GM11168 (cell line): ENCODE results near the gene NTMT1.

Source experiments
- in situ Hi-C: fragments of 300-500 bp; cut with MboI; formaldehyde crosslinking; loops from one replicate; pipeline ENCODE4 v1.12.0; 2022; ENCODE audit warnings: low sequenced_read_pairs; ENCODE audit not compliant: unreplicated experiment

The NTMT1 gene

DNA sequence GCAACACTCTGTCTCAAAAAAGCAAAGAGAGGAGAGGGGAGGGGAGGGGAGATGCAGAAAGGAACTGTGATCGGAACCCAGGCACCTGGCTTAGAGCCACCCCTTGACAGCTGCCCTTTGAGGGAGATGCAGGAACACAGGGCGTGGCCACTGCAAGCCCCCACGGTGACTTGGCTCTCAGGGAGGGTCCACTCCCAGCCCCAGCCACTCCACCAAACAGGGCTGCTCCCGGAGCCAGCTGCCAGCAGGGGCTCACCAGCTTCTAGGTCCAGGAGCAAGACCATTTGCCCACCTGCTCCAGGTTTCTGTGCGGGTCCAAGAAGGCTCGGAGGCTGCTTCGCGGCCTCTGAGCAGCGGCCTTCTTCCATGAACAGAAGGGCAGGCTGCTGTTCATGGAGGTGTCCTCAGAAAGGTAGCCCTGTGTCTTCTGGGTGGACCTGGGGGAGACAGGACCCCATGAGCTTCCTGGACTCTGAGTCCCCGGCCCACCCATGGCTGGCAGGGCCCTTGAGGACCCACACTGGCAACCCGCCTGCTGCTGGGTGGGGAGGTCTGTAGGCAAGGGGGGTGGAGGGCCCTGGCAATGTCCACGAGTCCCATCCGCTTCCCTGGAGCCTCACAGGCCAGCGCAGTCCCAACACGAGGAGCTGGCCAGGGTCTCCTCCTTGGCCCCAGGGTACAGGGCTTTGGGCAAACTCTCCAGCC is 13.0 kb upstream of the NTMT1 start:
- in situ Hi-C loops, result loop anchor here (5.0 to 10.0 kb wide), 2 partner anchors 448 to 491 kb away; no protein-coding TSS in a partner anchor

DNA sequence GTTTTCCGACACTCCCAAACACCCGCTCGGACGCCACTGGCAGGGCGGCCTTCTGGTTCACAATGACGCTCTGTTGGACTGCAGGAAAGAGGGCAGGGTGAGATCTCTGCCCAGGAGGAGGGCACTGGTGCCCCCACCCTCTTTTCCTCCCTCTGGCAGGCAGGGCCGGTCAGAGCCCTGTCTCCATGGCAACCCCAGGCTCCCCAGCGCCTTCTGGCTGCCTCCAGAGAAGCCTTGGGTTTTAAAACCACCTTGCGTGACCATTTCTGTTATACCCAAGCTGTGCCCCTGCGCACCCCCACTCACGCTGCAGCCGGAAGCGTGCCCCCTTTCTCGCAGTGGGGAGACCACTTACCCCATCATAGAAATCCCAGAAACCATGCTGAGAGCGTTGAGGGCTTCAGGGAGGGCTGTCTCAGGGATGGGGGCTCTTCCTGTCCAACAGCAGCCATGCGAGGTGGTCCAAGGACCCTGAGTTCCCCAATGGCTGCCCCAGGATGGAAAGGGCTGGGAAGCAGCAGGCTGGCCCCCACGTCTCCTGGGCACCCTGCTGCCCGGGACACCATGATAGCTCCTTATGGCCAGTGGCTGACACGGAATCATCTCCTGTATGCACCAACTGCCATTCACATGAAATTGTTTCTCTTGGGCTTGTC is 12.3 kb upstream of the NTMT1 start:
- in situ Hi-C loops, result loop anchor here (5.0 to 10.0 kb wide), 2 partner anchors 449 to 491 kb away; no protein-coding TSS in a partner anchor

DNA sequence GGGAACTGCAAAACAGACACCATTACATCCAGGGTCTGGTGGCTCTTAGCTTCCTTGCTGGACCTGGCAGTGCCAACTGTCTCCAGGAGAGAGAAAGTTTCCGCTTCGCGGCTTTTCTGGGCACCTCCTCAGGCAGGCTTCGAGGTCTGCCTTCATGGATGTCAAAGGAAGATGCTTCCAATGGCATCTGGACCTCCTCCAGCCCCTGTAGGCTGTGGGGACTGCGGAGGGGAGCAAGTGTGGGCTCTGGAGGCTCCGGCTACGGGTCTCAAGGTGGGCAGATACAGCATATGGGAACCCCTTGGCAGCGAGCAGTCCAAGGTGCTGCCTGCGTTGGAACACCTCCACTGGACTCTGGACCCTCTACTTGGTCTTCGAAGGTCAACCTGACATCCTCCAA is 11.0 kb upstream of the NTMT1 start:
- in situ Hi-C loops, result loop anchor here (5.0 to 10.0 kb wide), 2 partner anchors 450 to 493 kb away; no protein-coding TSS in a partner anchor

DNA sequence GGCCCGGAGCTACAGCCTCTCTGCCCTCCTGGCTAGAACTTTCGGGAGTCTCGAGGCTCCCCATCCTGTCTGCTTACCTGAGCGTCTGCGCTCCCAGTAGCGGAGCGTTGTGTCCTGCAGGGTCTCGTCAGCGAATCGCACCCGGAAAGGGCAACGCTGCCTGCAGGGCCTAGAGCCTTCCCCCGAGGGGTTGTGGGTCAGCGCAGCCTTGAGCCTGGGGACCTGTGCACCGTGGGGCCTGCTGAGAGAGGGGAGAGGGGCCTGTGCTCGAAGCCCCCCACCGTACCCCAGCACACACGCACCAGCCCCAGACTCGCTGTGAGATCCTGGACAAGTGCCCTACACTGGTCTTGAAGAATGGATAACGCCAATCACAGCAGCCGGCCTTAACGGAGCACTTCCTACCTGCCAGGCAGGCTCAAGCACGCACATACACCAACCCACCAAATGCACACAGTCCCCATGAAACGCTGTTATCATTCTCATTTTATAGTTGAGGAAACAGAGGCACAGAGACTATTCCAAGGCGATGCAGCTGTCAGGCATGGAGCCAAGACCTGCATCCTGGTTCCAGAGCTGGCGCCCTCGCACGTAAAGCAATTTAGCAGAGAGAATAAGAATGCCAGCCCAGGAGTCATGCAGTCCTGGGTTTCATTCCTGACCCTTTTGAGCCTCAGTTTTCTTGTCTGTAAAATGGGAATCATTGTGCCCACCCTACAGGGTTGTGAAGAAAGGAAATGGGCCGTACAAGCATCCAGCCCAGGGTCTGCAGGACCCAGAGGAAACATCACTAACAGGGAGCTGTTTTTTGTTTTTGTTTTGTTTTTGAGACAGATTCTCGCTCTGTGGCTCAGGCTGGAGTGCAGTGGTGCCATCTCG is 10.3 kb upstream of the NTMT1 start:
- in situ Hi-C loops, result loop anchor here (10.0 kb wide), 1 partner anchor 451 kb away; no protein-coding TSS in a partner anchor

DNA sequence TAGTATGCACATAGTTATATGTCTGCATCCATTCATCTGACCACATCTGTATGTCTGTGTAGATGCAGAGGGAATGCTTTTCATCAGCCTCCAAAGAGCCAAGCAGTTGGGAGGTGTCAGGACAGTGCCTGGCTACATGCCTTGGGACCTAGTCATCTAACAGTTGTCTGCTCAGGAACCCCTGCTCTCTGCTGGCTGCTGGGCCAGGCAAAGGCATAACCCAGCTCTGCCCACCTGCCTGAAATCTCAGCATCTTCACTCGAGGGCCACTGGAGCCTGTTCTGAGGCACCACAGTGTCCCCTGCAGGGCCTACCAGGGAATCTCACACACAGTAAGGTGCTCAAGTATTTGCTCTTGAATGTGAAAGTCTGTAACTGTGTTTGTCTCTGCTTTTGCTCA is 8.8 kb upstream of the NTMT1 start:
- in situ Hi-C loops, result loop anchor here (10.0 kb wide), 1 partner anchor 452 kb away; no protein-coding TSS in a partner anchor

DNA sequence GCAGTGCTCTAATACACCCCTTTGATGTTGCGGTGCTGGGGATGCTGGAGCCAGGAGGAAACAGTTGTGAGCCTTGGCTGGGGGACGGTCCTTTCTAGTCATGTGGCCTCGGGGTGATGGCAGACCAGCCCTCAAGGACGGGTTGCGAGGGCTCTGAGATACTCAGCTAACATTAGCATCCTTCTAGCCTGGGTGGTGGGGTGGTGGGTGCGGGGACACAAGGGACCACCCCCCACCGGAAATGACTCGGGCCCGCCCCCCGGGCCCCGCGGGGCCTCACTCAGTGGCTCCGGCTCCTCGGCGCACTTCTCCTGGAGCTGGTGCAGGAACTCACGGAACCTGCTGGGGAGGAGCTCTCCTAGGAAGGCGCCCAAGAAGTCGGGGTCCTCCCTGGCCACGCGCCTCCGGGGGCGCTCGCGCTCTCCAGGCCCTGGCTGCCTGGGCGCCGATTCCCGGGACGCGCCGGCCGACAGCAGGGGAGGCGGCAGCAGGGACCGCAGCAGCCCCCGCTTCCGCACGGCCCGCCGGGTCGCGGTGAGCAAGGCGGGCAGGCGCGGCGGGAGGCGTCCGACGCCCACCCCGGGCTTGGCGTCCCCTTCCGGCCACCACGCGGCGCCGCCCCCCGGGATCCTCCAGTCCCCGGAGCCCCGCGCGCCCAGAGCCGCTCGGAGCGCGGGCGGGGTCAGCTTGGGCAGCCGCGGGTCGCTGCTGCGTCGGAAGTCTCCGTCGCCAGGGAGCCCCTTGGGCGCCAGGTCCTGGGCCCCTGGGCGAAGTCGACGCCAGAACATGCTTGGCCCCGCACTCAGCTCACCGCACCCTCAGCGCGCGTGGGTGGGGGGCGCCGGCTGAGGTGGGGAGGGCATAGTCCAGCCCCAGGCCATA is 5.9 kb upstream of the NTMT1 start:
- in situ Hi-C loops, result loop anchor here (10.0 kb wide), 1 partner anchor 455 kb away; no protein-coding TSS in a partner anchor

DNA sequence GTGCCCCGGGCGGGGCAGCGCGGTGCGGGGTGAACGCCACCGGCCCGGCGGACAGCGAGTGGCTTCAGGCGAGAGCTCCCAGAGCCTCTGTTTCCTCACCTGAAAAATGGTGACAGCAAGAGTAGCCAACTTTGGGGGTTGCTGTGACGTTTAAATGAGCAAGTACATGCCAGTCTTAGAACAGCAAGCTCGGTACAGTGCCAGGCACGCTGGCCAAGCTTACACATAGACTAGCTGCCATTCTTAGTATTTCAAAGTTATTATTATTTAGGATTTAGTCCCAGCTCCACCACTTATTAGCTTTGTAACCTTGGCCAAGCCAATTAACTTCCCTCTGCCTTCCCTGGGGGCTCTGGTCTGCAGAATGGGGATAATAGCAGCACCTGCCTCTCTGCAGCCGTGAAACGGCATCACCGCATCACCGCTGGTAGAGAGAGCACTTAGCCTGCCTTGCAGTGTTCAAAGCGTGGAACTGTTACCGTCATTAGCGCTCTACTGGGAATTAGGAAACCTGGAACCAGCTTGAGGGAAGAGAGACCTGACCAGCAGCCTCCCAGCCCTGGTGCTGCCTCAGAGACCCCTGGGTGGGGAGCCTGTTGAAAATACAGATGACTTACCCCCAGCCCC is 5.2 kb upstream of the NTMT1 start, which contains the start of gene C9orf50:
Gene C9orf50, minus strand, starts transcription at position 433 of the 627 bp plus-strand sequence. CDS start 527 bp downstream, outside the sequence.
- in situ Hi-C loops, result no loop called here

DNA sequence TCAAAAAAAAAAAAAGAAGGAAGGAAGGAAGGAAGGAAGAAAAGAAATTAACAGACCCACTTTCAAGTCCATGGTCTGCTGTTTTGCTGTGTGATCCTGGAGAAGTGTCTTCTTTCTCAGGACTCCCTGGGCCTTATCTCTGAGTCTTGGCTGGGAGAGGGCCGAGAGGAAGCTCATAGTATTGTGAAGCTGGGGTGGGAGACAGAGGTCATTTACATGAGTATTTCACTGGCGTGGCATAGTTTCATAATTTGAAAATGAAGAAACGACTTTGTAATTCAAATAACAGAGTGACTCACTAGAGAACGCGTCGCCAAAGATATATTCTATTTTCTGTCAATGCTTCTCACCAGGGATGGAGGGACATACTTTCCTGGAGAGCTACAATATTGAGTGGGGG is 2.6 kb upstream of the NTMT1 start:
- in situ Hi-C loops, result no loop called here

DNA sequence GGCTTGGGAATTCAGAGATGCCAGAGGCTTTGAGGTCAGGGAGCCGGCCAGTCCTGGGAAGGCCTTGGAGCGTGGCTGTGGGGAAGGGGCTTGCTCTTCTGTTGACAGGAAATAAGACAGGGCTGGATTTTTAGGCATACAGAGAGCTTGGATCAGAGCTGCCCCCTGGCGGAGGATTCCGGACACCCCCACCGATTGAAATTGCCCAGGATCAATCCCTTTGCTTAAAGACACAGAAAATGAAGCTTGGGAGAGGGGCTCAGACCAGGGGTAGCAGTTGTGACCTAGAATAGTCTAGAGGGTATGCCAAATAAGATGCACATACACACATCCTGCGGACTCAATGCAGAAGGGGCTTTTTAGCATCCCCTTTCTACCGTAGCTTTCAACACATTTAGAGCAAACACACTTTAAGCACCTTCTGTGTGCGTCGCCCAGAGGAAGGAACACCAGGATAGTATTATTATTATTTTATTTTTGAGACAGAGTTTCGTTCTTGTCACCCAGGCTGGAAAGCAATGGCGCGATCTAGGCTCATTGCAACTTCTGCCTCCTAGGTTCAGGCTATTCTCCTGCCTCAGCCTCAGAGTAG is 1.7 kb upstream of the NTMT1 start:
- in situ Hi-C loops, result no loop called here

DNA sequence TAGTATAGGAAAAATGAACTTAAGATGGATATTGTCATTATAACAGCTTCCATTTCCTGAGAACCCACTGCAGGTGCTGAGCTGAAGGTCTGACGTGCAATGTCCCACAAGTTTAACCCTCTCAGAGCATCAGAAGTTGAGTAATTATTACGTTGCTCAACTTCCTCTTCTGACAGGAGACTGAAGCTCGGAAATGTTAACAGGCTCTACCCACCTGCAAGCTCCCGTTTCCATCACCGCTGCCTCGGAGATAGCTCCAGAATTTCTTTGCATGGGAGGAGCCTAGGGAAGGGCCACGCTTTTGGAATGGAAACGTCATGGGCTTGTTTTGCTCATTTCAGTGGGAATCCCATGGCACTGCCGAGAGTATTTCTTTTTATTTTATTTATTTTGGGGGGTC is 1.0 kb upstream of the NTMT1 start:
- in situ Hi-C loops, result no loop called here

DNA sequence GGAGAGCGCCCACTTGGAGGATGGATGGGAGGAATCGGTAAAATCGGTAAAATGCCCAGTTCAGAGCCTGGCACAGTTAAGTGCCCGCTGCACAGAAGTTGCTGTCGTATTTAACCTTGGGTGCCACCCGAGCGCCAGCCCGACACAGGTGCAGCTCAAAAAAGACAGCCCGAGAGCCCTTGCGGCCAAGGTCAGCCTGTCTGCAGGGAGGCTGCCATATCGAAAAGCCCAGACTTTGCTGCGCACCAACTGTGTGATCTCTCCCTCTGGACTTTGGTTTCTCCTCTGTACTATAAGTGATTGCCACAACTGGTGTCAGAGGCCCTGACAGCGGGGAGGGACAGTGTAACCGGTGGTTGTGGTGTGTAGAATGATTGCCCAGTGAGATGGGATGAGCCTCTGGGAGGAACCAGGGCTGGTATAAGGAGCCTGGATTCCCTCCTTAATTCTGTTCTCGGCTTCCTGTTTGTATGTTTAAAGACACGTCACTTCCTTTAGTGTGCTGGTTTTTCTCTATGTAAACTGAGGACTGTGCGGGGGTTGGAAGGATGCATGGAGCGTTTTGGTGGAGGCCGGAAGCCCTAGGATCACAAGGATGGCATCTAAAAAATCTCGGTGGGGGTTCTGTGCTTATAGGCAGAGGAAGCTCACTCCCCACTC is 792 bp downstream of the NTMT1 start:
- in situ Hi-C loops, result no loop called here

DNA sequence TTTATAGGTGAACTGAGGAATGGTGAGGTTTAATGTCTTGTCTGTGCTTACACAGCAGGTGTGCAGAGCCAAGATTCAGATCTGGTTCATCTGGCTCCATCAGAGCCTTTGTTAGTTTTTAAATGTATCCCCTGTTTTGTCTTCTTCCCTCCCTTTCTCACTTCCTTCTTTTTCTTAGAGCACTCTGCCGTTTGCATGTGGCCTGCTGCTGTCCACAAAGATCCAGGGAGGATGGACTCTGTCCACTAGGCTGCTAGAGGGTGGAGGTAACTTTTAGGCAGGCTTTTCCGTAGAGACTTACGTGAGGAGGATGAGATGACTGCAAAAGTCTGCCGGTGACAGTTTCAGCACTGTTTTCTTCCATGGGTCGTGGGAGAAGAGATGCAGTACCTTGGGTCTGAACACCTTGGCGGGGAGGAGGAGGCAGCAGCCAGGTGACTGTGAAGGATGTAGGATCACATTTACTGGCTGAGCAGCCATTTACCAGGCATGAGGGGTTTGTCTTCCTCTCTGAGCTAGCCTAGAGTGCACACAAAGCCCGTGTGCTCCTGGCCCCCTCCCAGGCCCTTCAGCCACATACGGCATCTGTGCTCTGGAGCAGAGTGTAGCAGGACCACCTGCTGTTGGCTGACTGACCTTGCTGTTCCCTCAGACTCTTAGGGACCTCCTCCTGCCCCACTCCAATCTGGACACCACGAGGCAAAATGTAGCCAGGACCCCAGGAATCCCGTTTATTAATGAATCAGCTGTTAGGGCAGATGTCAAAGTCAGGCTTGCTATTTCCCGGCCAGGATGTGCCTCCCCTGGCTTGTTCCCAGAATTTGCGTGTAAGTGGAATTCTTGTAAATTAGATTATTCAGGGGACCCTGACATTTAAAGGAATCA is 1.8 kb downstream of the NTMT1 start:
- in situ Hi-C loops, result no loop called here

DNA sequence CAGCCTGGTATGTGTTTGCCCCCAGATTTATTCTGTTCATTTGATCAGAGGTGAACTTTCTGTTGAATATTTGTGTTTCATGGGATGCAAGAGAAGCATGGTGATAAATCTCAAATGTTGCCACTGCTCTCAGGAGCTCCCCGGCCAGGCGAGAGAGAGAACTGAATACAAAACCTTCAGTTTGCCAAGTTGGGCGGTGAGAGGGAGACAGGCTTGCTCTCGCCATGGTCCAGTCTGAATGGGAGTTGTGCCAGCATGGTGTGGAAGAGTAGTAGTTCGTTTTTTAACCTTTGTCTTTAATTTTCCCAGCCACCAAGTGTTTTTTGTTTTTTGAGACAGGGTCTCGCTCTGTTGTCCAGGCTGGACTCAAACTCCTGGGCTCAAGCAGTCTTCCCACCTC is 2.7 kb downstream of the NTMT1 start:
- in situ Hi-C loops, result no loop called here

DNA sequence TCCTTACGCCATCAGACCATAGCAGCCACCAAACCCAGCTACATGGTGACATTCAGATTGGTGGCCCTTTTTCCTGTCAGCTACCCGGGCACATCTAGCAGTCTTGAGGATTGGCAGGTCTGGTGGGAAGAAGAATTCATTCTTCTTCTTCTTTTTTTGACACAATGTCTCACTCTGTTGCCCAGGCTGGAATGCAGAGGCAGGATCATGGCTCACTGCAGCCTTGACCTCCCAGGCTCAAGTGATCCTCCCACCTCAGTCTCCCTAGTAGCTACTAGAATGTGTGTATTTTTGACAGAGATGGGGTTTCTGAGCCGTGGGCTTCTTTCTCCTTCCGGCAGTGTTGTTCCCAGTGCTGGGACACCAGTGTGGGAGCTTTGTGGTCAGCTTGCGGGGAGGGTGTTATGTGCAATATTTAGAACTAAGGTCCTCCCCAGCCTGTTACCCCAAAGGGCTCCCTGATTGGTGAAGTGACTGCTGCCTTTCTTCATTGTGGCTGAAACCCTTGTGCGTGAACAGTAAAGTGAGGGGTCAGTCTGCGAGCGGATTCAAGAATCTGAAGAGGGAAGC is 3.4 kb downstream of the NTMT1 start:
- in situ Hi-C loops, result no loop called here

DNA sequence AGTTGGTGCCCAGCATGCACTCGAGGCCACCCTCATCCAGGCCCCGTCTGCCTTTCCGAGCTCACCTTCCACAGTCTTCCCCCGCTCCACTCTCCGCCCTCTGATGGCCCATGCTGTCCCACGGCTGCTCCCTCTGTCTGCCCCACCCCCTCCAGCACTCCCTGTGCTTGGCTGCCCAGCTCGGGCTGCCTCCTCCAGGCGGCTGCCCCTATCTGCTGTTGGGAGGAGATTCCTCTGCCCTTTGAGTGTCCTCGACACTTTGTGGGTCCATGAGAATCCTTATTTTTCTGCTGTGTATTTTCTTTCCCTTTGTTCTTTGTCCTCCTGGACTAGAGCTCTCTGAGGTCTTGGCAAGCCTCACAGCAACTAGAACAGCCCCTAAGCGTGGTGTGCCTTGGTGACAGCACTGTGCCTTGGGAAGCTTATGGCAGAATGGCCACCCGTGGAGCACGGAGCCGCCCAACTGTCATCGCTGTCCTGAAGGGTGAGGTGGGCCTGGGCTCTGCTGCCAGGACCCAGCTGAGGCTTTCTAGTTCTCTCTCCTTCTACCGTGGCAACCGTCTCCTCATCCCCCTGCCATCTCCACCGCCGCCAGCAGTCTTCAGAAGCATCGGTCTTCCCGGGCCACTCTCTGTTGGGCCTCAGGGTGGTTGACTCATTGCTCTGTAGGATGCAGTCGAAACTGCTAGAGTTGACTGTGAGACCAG is 5.2 kb downstream of the NTMT1 start:
- in situ Hi-C loops, result no loop called here

DNA sequence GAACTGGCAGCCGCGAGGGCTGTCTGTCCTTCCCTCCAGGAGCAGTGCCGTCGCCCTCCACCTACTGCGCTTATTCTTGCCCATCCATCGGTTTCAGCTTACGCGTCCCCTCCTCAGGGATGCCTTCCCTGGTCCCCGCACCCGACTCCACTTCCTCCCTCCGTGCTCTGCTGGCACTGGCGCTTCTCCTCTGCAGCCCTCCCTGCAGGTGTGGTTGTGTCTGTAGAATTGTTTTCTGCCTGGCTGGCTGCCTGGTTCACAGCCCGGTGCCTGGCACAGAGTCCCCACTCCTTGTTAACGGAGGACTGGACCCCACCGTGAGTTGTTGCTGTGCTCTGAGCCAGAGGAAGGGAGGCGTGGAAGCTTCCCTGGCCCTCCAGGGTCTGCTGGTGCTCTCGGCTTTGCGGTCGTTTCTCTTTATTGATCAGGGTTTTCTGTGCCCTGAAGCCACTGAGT is 5.7 kb downstream of the NTMT1 start:
- in situ Hi-C loops, result no loop called here
